ENCODE results near the gene F3. TPM values are rescaled to one million over a fixed set of nuclear protein-coding genes. Genes with fewer than 3 reads are reported as not detected.
A peak's percentile ranks its signal among the peaks of the same experiment; 100 is the strongest.

F3 gene
- polyA plus RNA-seq, 1 experiment, result 52.6 TPM

- H3K36me3 ChIP-seq (ENCODE audit: control insufficient read depth, insufficient read depth, low read length), result peaks cover 6% of the 10 kb centered on the region
- peak overlapping the region; percentile 86 for H3K4me3 ChIP-seq (ENCODE audit: low read depth, low read length)
- H3K27me3 ChIP-seq (ENCODE audit: control insufficient read depth, insufficient read depth, low read length), result no peaks in the 10 kb centered on the region
- DNase-seq (ENCODE audit: low read depth), result no peak
- ChIA-PET POLR2A (interaction anchor here (0.7 to 1.0 kb wide), 2 partner anchors 159 to 258 kb away, joined by 3 to 6 read pairs; no protein-coding TSS in a partner anchor), CTCF (interaction anchor here (1.2 to 1.6 kb wide), 4 partner anchors 11 to 263 kb away, joined by 3 to 4 read pairs (median 4); no protein-coding TSS in a partner anchor)
- TF ChIP-seq CTCF (IDR thresholded peaks at IDR 0.05; ENCODE audit: insufficient read depth, low read depth, low read length), result no peak
Observed at GRCh38 chr1:94539496-94539895, 2.1 kb downstream of the F3 start.

GRCh38 chr1:94538243-94538827 is 3.2 kb downstream of the F3 start:
- ChIA-PET CTCF (interaction anchor here (0.7 to 1.7 kb wide), 4 partner anchors 24 to 268 kb away, joined by 3 to 6 read pairs (median 3); no protein-coding TSS in a partner anchor), POLR2A (no interaction called here)
- Histone ChIP-seq H3K27me3 (ENCODE audit: control insufficient read depth, insufficient read depth, low read length) (no peaks in the 10 kb centered on the region), H3K4me3 (ENCODE audit: low read depth, low read length) (peak overlapping the region; percentile 86), H3K36me3 (ENCODE audit: control insufficient read depth, insufficient read depth, low read length) (peaks cover 6% of the 10 kb centered on the region)
- TF ChIP-seq CTCF (IDR thresholded peaks at IDR 0.05; ENCODE audit: insufficient read depth, low read depth, low read length), result peak; percentile 44
- no peak for DNase-seq (ENCODE audit: low read depth)

GRCh38 chr1:94537254-94537653 is 4.3 kb downstream of the F3 start:
- 0 out of 2 replicates have a peak overlapping the region, but pooled peaks have one; percentile 2 for H3K4me3 ChIP-seq (ENCODE audit: low read depth, low read length)

GRCh38 chr1:94535879-94536278 is 5.7 kb downstream of the F3 start:
- Histone ChIP-seq H3K36me3 (ENCODE audit: control insufficient read depth, insufficient read depth, low read length) (peaks cover 12% of the 10 kb centered on the region), H3K27me3 (ENCODE audit: control insufficient read depth, insufficient read depth, low read length) (no peaks in the 10 kb centered on the region), H3K4me3 (ENCODE audit: low read depth, low read length) (no peak overlapping the region)
- CTCF ChIA-PET, result no interaction called here
- no peak for TF ChIP-seq CTCF (IDR thresholded peaks at IDR 0.05; ENCODE audit: insufficient read depth, low read depth, low read length)
- POLR2A ChIA-PET, result no interaction called here
- DNase-seq (ENCODE audit: low read depth), result no peak

More at GRCh38 chr1:94537254-94537653, 4.3 kb downstream of the F3 start:
- DNase-seq (ENCODE audit: low read depth), result no peak
- TF ChIP-seq CTCF (IDR thresholded peaks at IDR 0.05; ENCODE audit: insufficient read depth, low read depth, low read length), result no peak
- CTCF ChIA-PET, result interaction anchor here (1.7 kb wide), 1 partner anchor 269 kb away, joined by 6 read pairs; no protein-coding TSS in a partner anchor
- POLR2A ChIA-PET, result no interaction called here
- Histone ChIP-seq H3K27me3 (ENCODE audit: control insufficient read depth, insufficient read depth, low read length) (no peaks in the 10 kb centered on the region), H3K36me3 (ENCODE audit: control insufficient read depth, insufficient read depth, low read length) (peaks cover 8% of the 10 kb centered on the region)

- Histone ChIP-seq H3K36me3 (ENCODE audit: control insufficient read depth, insufficient read depth, low read length) (peaks cover 14% of the 10 kb centered on the region), H3K27me3 (ENCODE audit: control insufficient read depth, insufficient read depth, low read length) (no peaks in the 10 kb centered on the region), H3K4me3 (ENCODE audit: low read depth, low read length) (no peak overlapping the region)
- POLR2A ChIA-PET, result no interaction called here
- no peak for DNase-seq (ENCODE audit: low read depth)
- CTCF ChIA-PET, result interaction anchor here (0.9 kb wide), 1 partner anchor 42 kb away, joined by 3 read pairs; no protein-coding TSS in a partner anchor
- no peak for TF ChIP-seq CTCF (IDR thresholded peaks at IDR 0.05; ENCODE audit: insufficient read depth, low read depth, low read length)
Observed at GRCh38 chr1:94535095-94535494, 6.5 kb downstream of the F3 start.

Data from BJ (cell line).